Measurements from ENCODE around the gene USP3. TPM values are rescaled to one million over a fixed set of nuclear protein-coding genes. Genes with fewer than 3 reads are reported as not detected.

USP3 gene
- total RNA-seq, 4 donors from 2014 or later, result 74.0 to 90.9 (median 75.5) TPM

GRCh38 chr15:63609448-63609847, 105.1 kb downstream of the USP3 start:
- TF ChIP-seq, protein P1, sequence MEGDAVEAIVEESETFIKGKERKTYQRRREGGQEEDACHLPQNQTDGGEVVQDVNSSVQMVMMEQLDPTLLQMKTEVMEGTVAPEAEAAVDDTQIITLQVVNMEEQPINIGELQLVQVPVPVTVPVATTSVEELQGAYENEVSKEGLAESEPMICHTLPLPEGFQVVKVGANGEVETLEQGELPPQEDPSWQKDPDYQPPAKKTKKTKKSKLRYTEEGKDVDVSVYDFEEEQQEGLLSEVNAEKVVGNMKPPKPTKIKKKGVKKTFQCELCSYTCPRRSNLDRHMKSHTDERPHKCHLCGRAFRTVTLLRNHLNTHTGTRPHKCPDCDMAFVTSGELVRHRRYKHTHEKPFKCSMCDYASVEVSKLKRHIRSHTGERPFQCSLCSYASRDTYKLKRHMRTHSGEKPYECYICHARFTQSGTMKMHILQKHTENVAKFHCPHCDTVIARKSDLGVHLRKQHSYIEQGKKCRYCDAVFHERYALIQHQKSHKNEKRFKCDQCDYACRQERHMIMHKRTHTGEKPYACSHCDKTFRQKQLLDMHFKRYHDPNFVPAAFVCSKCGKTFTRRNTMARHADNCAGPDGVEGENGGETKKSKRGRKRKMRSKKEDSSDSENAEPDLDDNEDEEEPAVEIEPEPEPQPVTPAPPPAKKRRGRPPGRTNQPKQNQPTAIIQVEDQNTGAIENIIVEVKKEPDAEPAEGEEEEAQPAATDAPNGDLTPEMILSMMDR (IDR thresholded peaks at IDR 0.05; ENCODE audit: low read depth), result no peak

GRCh38 chr15:63610209-63610841, 105.9 kb downstream of the USP3 start:
- TF ChIP-seq, protein P1 (IDR thresholded peaks at IDR 0.05; ENCODE audit: low read depth), result no peak

DNA sequence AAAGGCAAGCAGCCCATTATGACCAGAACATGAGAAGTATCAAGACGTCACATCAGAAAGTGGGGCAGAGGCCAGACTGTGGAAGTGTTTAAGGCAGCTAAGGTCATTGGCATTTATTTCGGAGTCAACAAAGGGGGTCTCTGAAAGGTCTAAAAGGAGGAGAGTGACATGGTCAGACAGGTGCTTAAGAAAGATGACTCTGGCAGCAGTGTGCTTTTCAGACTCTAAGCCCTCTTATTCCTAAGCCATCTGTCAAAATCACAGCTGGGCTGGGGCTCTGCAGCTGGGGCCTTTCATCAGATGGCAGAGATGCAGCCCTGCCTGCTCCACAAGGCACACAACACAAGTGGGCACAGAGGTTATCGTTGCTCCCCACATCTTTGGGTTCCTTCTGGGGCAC, 106.8 kb downstream of the USP3 start:
- TF ChIP-seq, protein P1 (IDR thresholded peaks at IDR 0.05; ENCODE audit: low read depth), result no peak

- TF ChIP-seq, protein P1 (IDR thresholded peaks at IDR 0.05; ENCODE audit: low read depth), result no peak
These were observed 107.9 kb downstream of the USP3 start for GRCh38 chr15:63612300-63612699.

DNA sequence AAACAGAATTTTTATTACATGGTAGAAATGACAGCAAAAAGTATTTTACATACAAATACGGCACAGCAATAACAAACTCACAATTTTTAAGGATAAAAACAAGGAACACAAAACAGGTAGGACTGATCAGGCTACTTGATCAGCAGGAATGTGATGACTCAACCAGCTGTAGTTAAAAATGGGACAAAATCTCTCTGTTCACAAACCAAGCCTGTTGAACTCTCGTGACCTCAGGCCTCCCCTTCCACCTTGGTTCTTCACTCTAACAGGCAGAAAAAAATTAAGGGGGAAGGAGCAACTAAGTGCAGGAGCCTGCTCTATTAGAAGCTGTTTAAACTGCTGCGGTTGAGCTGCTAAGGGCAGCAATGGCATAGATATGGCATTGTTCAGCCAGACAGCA, 111.5 kb downstream of the USP3 start:
- TF ChIP-seq, protein P1 (IDR thresholded peaks at IDR 0.05; ENCODE audit: low read depth), result no peak

- TF ChIP-seq, protein P1 (IDR thresholded peaks at IDR 0.05; ENCODE audit: low read depth), result no peak
These were observed 119.0 kb downstream of the USP3 start for GRCh38 chr15:63623232-63623969.

GRCh38 chr15:63626955-63627354, 122.6 kb downstream of the USP3 start:
- TF ChIP-seq, protein P1 (IDR thresholded peaks at IDR 0.05; ENCODE audit: low read depth), result no peak
